NCI-H345 treated with DMSO at 0.1 percent for 48 hours (cell line): ENCODE results near the gene CAMK1.

Experiments
- DNase-seq: peaks from one replicate; lab custom pipeline; 2025; ENCODE audit not compliant: unreplicated experiment; lab: John Stamatoyannopoulos, UW

Gene CAMK1

DNA sequence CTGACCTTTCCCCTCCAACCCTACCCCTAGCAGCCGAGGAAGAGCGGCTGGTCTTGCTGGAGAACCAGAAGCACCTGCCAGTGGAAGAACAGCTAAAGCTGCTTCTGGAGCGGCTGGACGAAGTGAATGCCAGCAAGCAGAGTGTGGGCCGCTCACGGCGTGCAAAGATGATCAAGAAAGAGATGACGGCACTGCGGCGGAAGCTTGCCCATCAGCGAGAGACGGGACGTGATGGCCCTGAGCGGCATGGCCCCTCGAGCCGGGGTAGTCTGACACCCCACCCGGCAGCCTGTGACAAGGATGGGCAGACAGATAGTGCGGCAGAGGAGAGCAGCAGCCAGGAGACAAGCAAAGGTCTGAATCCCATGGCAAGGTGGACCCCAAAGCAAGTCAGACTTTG, 26.2 kb downstream of the CAMK1 start:
- no peak for DNase-seq

DNA sequence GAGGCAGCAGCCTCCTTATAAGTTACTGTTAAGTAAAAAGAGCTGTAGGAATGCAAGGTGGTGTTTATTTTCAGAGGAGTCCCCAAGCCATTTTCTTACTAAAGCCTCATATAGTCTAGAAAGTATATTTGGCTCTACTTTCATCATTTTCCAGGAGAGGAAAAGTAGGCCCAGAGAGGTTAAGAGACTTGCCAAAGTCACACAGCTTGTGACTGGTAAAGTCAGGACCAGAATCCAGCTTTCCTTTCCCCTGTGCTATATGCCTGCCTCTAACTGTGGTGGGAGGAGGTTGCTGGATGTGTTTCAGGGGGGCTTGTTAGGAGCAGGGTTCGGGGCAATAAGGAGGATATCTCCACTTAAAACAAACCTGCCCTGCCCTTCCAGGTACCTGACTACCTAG, 27.2 kb downstream of the CAMK1 start:
- DNase-seq, result no peak

DNA sequence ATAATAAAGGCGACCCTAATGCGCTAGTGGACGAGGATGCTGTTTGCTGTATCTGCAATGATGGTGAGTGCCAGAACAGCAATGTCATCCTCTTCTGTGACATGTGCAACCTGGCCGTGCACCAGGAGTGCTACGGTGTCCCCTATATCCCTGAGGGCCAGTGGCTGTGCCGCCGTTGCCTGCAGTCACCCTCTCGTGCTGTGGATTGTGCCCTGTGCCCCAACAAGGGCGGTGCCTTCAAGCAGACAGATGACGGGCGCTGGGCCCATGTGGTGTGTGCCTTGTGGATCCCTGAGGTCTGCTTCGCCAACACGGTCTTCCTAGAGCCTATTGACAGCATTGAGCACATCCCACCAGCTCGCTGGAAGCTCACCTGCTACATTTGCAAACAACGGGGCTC, 30.6 kb downstream of the CAMK1 start:
- no peak for DNase-seq

DNA sequence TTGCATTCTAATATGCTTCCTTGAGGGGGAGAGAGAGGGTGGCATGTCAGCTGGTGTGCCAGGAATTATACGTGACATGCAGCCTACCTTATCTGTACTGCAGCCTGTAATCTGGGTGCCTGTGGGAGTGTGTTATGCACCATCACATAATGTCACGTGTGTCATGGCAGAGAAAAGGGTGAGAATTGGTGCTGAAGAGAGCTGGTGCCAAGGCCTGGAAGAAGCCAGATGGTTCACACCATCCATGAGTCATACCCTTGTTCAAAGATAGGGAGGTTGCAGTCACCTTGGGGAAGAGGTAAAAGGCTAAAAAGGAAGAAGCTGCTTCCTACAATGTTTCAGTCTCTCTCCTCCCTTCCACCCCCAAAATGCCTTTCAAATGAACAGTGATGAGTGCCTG, 32.9 kb downstream of the CAMK1 start:
- no peak for DNase-seq

DNA sequence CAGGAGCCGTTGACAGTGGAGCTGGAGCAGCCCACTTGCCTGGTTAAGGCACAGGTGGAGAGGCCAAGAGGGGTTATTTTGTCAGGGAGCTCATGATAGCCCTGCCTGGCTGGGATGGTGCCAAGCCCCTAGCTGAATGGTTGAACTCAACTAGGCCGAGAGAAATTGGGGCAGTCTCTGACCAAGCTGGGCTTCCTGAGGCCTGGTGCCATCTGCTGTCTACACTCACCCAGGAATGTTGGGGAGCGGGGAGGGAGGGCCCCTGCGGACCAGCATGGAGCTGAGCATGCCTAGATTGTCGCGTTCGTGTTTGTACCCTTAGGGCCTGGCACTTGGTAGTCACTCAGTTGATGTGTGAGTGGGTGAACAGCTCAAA, 37.0 kb downstream of the CAMK1 start:
- no peak for DNase-seq

DNA sequence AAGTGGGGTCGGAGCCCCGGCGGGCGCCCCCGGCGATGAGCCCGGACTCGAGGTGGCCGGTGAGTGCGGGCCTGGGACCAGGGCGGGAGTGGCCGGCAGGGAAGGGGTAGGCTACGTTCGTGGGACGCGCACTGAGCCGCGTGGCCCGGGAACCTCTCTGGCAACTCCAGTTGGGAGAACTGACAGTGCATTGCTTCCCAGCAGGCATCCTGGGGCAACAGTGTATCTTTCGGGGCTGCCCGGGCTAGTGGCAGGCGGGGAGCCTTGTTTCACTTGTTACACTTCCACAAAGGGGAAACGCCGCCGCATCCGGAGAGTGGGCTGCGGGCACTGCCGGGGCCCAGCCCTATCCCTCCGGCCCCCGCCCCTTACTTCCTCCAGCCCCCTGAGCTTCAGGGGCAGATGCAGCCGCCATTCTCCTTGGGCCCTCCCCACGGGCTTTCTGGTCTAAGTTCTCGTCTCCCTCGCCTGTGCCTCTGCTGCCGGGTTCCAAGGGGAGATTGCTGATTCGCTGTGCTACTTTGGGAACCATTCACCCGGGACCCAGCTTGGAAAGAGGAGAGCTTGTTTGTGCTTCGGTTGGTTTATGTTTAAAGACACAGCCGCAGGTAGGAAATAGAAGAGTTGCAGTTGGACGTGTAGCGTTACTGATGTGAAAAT, 37.5 kb downstream of the CAMK1 start:
- no peak for DNase-seq

DNA sequence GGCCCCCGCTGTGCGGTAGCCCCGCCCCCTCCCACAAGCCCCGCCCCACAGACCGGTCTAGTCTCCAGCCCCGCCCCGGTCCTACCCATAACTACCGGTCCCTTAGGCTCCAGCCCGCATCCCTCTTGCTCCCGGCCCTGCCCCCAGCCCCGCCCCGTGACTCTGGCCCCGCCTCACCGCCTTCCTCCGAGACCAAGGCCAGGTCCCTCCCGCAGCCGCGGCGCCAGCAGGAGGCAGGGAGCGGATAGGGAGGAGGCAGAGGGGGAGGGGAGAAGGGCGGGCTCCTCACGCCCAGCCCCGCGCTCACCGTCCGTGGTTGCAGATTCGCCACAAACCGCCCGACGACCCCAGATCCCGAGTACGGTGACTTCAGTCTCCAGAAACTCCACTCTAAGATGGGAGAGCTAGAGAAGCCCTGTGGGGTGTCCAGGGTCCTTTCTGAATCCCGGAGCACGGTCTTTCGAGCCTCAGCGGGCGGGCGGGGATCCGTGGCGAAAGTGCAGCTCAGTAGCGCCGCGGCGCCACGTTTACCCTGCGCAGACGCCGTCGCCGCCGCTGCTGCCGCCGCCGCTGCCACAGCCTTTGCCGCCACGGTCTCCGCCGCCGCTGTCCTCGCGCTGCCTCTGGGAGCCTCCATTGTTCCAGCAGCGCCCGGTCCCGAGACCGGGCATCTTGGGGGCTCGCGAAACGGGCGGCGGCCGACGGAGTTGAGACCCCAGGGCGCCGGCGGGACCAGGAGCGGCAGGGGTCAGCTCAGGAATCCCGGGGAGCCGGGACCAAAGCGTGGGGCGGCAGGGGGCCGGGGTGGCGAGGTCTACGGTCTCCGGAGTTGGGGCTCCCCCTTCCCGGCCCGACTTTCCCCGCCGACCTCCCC, 38.3 kb downstream of the CAMK1 start, which contains the start of gene BRPF1:
Gene BRPF1 (plus strand): TSS at position 530 of the 874 bp plus-strand sequence. CDS start 2,406 bp downstream, outside the sequence.
- peak; percentile 78 for DNase-seq

DNA sequence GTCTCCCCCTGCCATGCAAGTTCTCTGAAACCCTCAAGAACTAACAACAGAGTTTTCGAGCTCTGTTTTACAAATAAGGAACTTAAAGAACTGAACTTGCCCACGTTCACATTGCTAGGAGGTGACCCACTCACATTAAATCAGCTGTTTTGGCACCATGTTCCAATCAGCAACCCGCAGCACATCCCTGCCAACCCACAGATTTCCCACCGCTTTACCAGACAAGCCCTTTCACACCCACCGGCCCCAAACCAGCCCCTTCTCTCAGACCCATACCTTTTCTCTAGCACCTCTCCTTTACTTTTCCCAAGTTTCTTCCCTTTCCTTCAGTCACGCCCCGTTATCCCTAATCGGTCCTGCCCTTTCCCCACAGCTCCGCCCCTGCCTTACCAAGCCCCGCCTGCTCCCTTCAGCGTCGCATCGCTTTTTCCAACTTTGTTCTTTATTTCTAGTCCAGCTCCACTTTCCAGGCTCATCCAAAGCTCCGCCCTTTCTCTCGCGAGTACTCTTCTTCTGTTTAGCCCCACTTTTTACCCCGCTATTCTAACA, 39.0 kb downstream of the CAMK1 start:
- peak; percentile 65 for DNase-seq

DNA sequence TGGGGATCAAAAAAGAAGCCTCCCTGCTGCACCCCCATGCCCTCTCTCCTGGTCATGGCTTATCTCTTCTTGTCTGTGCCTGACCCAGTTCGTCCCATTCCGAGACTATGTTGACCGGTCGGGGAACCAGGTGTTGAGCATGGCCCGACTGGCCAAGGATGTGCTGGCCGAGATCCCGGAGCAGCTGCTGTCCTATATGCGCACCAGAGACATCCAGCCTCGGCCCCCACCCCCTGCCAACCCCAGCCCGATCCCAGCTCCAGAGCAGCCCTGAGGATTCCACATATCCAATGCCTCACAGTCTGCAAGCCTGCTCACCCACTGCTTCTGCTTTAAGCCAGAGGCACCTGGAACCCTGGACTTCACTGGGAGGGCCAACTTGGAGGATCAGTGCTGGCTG, 40.3 kb downstream of the CAMK1 start:
- DNase-seq, result no peak

DNA sequence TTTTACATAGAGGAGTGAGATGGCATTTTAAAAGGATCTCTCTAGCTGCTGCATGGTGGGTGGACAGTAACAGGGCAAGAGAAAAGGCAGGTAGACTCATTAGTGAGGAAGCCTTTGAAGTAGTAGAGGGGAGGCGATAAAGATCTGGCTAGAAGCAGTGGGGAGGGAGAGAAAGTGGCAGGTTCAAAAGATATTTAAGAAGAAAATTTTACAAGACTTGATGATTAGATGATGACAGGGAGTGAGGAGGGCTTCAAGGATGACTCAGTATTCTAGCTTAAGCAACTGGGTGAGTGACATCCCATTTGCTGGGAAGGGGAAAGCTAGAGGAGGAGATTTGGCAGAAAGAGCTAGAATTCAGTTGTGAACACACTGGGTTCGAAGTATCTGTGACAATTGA, 42.0 kb downstream of the CAMK1 start:
- no peak for DNase-seq

DNA sequence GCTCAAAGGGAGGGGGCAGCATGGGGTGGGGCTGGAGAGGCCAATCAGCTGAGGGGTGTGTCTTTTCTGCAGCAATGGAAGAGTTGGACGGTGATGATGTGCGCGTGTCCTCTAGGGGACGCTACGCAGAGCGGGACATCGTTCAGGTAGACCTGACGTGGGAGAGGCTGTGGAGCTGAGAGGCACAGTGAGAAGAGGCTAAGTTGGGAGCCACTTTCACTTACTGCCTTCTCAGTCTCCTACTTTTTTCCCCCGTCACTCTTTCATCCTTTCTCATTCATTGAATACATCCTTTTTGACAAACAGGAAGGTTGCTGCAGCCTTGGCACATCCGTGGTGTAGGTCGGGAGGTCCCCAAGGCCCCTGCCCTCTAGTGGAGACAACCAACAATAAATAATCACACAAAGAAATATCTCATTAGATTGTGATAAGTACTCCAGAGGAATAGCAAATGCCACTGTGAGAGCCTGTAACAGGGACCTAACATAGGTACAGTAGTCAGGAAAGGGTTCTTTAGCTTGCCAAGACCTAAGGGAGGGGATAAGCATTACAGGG, 42.6 kb downstream of the CAMK1 start:
- no peak for DNase-seq

DNA sequence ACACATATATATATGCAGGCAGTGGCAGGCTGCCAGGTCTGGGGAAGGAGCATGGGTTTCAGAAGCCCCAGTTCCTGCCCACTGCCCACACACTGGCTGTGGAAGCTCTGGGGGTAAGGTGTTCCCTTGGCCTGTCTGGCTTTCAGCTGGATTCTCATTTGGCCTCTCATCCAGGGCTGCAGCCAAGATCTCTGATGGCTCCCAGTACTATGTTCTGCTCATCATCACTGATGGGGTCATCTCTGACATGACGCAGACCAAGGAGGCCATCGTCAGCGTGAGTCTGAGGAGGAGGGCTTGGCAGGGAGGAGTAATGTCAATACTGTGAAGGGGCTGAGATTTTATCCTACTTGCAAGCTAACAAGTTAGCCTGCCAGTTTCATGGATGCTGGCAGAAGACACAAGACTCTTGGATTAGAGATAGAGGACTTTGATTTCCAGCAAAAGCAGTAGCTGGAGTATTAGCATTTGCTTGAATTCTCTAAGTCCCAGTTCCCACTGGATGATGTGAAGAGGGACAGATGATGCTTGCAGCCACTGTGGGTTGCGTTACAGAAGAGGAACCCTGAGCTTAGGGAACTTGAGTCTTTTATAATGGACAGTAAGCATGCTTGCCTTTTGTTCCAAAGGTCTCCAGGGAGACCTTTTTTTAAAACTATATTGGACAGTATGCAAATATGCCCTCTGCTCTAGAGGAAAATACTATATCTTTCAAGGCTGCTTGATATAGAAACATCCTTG, 43.8 kb downstream of the CAMK1 start:
- DNase-seq, result no peak

DNA sequence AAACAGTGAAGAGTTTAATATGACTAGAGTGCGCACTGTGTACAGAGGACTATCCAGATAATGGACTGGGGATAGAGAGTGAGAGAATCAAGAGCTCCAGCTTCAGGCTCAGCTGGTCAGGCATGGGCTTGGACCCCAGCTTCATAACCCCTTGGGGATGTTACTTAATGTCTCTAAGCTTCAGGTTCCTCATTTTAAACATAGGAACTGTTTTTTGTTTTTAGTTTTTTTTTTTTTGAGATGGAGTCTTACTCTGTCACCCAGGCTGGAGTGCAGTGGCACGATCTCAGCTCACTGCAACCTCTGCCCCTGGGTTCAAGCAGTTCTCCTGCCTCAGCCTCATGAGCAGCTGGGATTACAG, 48.1 kb downstream of the CAMK1 start:
- no peak for DNase-seq

DNA sequence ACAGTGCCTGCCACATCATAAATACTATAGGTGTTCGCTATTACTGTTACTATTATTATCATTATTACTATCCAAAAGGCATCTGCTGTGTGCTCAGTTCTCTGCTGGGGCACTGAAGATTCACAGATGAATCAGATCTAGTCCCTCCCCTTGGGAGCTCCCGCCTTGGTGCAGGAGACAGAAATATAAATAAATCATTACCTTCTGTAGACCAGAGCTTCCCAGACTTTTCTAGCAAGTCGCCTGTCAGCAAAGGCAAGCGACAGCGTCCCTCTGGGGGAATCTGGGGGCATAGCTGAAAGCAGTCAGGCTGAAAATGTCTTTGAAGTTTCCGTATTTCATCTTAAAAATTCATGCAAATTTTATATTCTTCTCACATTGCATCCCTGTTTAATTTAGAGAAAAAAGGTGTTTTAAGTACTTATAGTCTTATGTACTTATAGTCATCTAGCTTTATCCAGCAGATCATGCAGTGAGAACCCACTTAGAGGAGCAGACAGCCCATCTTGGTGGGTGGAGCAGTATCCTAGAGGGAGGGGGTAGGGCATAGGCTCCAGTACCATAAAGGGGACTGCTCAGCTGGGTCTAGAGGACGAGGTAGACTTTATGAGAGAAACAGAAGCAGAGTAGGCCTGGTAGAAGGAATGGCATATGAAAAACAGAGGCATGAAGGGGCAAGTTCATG, 48.6 kb downstream of the CAMK1 start:
- DNase-seq, result no peak

DNA sequence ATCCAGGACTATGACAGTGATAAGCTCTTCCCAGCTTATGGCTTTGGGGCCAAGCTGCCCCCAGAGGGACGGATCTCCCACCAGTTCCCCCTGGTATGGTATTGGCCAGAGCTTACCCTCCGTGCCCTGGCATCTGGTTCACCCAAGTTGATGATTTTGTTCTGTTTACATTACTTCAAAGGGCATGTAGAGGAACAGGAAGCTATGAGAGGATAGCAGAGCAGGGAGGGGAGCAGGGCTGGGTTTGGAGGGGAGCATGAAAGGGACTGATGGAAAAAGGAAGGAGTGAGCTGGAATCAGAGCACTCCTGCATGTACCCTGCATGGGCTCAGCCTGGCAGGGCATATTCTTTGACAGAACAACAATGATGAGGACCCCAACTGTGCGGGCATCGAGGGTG, 51.6 kb downstream of the CAMK1 start:
- DNase-seq, result no peak

DNA sequence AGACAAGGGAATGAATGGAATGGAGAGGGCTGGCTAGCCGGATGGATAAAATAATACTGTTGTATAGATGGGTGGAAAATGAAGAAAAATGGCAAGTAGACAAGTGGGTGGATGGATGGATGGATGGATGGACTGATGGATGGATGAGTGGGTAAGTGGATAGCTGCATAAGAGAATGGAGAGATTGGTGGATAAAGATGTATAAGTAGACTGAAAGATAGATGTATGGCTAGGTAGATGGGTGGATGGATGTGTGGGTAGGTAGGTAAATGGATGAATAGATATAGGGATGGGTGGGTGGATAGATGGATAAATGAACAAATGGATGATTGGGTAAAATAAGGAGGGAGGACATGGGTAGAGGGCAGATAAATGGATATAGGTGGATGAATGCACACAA, 52.2 kb downstream of the CAMK1 start:
- no peak for DNase-seq

DNA sequence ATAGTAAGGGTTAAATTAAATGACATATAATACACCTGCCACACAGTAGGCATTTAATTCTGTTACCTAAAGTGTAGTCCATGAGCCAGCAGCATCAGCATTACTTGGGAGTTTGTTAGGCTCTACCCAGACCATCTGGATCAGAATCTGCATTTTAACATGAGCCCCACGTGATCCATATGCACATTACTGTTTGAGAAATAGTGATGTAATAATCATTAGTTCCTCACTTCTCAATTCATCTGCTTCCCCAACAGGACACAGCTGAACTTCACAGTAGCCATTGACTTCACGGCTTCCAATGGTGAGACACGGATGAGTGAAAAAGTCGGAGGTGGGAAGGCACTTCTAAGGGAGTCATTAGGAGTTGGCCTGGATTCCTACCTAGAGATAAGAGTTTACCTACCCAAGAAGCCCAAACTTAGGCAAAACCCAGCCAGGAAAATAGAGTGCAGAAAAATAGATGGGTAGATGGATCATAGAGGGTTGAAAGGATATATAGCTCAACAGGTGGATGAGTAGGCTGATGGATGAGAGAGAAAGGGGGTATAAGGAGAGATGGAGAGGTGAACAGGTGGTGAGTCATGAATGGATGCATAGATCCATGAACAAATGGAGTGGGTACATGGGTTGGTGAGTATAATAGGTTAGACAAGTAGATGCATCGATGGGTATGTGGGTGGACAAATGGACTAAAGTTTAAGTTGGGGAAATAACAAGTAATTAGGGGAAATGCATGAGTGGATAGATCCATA, 52.8 kb downstream of the CAMK1 start:
- no peak for DNase-seq

DNA sequence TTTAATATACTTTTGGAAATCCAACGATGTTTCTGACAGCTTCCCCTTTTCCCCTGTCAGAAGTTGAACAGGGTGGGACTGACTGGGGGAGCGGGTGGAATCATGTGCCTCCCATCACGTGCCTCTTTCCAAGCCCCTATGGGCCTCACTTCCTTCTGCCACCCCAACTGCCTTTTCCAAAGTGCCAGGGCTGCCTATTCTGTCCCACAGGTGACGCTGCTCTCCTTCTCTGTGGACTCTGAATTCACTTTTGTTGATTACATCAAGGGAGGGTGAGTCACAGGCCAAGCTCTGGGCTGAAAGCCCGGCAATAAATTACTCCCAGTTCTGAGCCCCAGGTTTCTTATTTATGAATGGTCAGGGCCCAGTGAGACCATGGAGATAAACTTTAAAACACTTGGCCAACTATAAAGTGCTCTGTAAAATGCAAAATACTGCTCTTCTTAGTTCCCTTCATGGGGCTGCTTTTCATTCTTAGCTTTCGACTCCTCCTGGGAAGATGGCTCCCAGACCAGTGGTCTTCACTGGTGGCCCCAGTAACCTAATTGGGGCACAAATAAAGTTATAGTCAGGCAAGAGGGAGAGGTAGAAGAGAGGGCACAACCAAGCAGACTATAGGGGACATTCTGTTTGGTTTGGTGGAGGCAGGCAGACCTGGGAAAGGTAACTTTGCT, 53.8 kb downstream of the CAMK1 start:
- no peak for DNase-seq

DNA sequence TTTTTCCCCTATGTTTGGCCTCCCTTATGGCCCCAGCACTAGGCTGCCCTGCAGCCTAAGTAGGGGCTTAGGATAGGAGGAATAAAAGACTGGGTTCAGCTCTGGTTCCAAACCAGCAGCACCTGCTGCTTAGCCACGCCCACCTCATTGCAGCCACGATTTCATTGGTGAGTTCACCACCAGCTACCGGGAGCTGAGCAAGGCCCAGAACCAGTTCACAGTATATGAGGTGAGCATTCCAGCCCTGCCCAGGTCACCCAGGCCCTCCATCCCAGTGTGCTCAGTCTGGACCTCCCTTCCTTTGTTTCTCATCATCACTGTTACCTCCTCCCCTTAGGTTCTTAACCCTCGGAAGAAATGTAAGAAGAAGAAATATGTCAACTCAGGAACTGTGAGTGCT, 54.6 kb downstream of the CAMK1 start:
- DNase-seq, result no peak

DNA sequence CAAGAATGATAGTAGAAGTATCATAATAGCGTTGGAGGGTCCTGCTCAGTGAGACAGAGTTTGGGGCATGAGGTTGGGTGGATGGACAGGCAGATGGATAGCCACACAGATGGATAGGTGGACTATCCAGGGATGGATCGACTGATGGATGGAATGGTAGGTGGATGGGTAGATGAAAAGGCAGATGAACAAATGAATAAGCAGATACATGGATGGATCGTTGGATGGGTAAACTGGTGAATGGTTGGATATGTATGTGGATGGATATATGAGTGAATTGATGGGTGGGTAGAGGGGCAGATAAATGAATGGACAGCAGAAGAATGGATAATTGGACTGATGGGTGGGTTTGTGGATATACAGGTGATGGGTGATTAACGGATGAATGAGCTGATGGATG, 56.6 kb downstream of the CAMK1 start:
- DNase-seq, result no peak
